GM11168 (cell line): ENCODE measurements around the gene EPN3.

Experiments
- in situ Hi-C: fragments of 300-500 bp; cut with MboI; formaldehyde crosslinking; loops from one replicate; pipeline ENCODE4 v1.12.0; 2022; ENCODE audit warnings: low sequenced_read_pairs; ENCODE audit not compliant: unreplicated experiment

The EPN3 gene

GRCh38 chr17:50533720-50534148 is 1.2 kb downstream of the EPN3 start:
- in situ Hi-C loops = no loop called here

GRCh38 chr17:50534222-50534978 is 1.9 kb downstream of the EPN3 start:
- in situ Hi-C loops = no loop called here

- in situ Hi-C loops = no loop called here
Measured at GRCh38 chr17:50534979-50535326, 2.4 kb downstream of the EPN3 start.

GRCh38 chr17:50535407-50535806 is 2.9 kb downstream of the EPN3 start:
- in situ Hi-C loops = no loop called here

- in situ Hi-C loops = no loop called here
Measured at GRCh38 chr17:50536683-50537646, 4.4 kb downstream of the EPN3 start.

GRCh38 chr17:50537721-50538548 is 5.4 kb downstream of the EPN3 start:
- in situ Hi-C loops = no loop called here

GRCh38 chr17:50538549-50539410 is 6.2 kb downstream of the EPN3 start:
- in situ Hi-C loops = no loop called here

- in situ Hi-C loops = no loop called here
Measured at GRCh38 chr17:50539762-50540559, 7.4 kb downstream of the EPN3 start.

- in situ Hi-C loops = no loop called here
Measured at GRCh38 chr17:50540560-50541401, 8.2 kb downstream of the EPN3 start.

- in situ Hi-C loops = no loop called here
Measured at GRCh38 chr17:50541402-50541715, 8.8 kb downstream of the EPN3 start.

- in situ Hi-C loops = no loop called here
Measured at GRCh38 chr17:50541716-50542688, 9.5 kb downstream of the EPN3 start.

GRCh38 chr17:50542795-50543774 is 10.6 kb downstream of the EPN3 start:
- in situ Hi-C loops = no loop called here

- in situ Hi-C loops = no loop called here
Measured at GRCh38 chr17:50544516-50544915, 12.0 kb downstream of the EPN3 start.

GRCh38 chr17:50545311-50545710 is 12.8 kb downstream of the EPN3 start:
- in situ Hi-C loops = no loop called here

GRCh38 chr17:50546701-50547034 is 14.1 kb downstream of the EPN3 start:
- in situ Hi-C loops = no loop called here
